GM20000 (cell line): ENCODE results near the gene PHF5A.

Experiments
- DNase-seq: peaks from one replicate; pipeline ENCODE4 v3.0.0; 2012; ENCODE audit warnings: low spot score
- TF ChIP-seq, protein P1 (sequence below): IDR thresholded peaks from 2 replicates; pipeline ENCODE4 v1.5.1; 2012; ENCODE audit warnings: mild to moderate bottlenecking, control low read depth; ENCODE audit errors: extremely low read depth, missing control alignments

The PHF5A gene

DNA sequence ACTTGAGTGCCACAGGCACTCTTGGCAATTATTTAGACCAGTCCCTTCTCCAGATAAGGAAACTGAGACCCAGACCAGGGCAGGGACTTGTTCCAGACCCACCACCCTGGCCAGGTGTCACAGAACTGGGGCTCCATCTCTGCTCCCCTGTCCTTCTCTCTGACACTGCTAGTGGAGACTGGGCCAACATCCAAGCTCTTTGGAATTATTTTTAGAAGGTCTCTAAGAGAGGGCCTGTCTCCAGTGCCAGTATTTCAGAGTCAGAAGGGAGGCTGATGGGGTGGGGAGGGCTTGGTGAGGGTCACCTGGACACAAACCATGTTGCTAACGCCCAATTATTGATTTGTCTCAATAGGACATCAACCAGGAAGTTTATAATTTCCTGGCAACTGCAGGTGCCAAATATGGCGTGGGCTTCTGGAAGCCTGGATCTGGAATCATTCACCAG is 43.1 kb upstream of the PHF5A start:
- no peak for DNase-seq
- TF ChIP-seq, protein P1, sequence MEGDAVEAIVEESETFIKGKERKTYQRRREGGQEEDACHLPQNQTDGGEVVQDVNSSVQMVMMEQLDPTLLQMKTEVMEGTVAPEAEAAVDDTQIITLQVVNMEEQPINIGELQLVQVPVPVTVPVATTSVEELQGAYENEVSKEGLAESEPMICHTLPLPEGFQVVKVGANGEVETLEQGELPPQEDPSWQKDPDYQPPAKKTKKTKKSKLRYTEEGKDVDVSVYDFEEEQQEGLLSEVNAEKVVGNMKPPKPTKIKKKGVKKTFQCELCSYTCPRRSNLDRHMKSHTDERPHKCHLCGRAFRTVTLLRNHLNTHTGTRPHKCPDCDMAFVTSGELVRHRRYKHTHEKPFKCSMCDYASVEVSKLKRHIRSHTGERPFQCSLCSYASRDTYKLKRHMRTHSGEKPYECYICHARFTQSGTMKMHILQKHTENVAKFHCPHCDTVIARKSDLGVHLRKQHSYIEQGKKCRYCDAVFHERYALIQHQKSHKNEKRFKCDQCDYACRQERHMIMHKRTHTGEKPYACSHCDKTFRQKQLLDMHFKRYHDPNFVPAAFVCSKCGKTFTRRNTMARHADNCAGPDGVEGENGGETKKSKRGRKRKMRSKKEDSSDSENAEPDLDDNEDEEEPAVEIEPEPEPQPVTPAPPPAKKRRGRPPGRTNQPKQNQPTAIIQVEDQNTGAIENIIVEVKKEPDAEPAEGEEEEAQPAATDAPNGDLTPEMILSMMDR, result no peak

DNA sequence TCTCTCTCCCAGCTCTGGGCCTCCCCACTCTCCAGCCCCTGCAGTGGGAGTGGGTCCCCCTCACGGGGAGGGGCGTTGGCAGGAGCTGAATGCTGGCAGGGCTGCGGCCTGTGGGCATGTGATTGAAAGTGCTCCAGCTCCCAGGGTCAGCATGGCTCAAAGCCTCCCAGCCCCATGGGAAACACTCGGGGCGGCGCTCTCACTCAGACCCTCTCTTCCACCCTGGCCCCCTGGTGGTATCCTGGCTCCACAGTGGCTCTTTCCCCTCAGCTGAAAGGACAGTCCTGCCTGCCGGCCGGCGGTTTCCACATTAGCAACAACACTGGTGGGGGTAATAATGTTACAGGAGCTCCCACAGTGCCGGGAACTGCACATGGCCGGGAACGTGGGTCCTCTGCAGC is 40.3 kb upstream of the PHF5A start:
- TF ChIP-seq, protein P1, result no peak

DNA sequence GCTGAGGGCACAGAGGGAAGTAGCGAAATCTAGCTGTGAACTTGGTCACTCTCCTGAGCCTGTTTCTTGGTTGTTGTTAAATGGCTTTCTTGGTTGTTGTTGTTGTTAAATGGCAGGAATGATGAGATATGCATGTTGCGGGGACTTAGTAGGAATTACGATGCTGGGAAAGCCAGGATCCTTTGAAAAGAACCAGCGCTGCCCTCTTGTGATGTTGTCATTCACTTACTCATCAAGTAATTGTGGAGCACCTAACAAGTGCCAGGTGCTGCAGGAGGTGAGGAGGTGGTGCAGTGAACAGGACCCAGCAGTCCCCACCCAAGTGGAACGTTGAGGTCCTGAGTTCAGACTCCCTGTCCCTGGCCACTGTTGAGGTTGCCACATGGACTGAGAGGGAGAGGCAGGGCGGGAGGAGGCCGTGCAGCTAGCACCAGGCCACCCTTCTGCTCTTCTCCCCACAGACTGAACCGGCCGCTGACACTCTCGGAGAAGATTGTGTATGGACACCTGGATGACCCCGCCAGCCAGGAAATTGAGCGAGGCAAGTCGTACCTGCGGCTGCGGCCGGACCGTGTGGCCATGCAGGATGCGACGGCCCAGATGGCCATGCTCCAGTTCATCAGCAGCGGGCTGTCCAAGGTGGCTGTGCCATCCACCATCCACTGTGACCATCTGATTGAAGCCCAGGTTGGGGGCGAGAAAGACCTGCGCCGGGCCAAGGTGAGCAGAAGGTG is 39.0 kb upstream of the PHF5A start:
- no peak for DNase-seq
- TF ChIP-seq, protein P1, result no peak

More for the DNA sequence above, 40.3 kb upstream of the PHF5A start:
- DNase-seq, result no peak

DNA sequence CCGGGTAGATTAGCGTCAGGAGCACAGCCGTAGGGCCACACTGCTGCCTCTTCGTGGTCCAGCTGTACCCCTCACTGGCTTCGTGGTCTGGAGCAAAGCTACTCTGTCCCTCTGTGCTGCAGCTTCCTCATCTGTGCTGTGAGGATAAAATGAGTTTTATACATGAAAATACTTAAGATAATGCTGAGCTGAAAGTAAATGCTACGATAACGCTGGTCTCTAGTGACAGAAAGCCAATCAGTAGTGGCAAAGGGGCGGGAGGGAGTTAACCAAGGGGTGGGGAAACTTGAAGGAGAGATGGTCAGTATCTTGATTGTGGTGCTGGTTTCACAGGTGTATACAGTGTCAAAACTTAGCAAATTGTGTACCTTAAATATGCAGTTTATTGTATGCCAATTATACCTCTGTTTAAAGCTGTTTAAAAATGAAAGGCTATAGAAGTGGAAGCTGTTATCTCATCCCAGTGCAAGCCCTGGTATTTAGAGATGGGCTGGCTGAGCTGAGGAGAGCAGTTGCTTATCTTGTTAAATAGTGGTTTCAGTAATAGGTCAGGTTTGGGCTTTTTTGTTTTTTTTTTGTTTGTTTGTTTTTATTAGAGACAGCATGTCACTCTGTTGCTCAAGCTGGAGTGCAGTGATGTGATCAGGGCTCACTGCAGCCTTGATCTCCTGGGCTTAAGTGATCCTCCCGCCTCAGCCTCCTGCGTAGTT is 37.2 kb upstream of the PHF5A start:
- TF ChIP-seq, protein P1, result no peak
- no peak for DNase-seq

DNA sequence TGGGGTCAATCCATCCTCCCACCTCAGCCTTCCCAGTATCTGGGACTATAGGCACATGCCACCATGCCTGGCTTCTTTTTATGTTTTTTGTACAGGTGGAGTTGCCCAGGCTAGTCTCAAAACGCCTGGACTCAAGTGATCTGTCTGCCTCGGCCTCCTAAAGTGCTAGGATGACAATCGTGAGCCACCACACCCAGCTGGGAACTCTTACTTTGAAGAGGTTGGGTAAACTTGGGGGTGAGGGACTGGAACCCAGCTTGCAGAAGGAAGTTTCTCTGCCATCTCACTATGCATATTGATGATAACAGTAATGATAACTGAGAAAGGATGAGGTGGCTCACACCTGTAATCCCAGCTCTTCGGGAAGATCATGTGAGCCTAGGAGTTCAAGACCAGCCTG is 36.3 kb upstream of the PHF5A start:
- DNase-seq, result no peak
- TF ChIP-seq, protein P1, result no peak

DNA sequence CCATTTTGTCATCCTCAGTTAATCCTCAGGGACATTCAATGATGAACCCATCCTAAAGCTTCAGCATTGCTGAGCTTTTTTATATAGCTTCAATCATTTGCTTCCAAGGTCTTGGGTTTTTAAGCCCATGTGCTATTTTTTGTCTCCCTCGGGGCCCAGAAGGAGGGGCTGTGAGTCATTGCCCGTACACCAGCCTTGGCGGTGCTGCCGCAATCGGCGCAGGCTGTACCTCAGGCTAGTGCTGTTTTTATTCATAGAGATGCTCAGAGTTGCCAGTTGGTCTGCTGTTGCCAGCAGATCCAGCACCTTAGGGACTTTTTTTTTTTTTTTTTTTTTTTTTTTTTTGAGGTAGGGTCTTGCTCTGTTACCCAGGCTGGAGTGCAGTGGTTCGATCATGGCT is 35.9 kb upstream of the PHF5A start:
- no peak for DNase-seq
- TF ChIP-seq, protein P1, result no peak

DNA sequence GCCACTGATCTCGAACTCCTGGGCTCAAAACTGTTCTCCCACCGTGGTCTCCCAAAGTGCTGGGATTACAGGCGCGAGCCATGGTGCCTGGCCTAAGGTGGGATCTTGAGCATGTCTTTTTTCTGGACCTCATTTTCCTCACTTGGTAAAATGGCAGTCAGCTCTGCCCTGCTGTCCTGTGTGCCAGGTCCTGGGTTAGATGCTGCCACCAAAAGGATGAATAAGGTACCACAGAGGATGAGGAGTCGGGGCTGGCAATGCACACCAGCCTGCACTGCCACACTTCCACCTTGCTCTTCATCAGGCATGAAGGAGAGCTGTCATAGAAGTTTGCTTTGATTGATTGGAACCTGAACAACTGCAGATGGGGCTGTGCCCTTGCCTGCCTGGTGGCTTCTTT is 32.7 kb upstream of the PHF5A start:
- DNase-seq, result peak; percentile 57

More for the DNA sequence above, 32.7 kb upstream of the PHF5A start:
- TF ChIP-seq, protein P1, result peak; percentile 48
